Rectal smooth muscle tissue (tissue), 1 donor: ENCODE data around the gene CDS1.

Experiments
- H3K27ac ChIP-seq: one replicate; pipeline ENCODE4 v1.7.0; 2013; ENCODE audit warnings: low read depth, low read length, inconsistent platforms
- H3K27me3 ChIP-seq: one replicate; pipeline ENCODE4 v1.7.0; 2013; ENCODE audit warnings: low read length; ENCODE audit not compliant: control insufficient read depth, insufficient read depth
- H3K36me3 ChIP-seq: one replicate; pipeline ENCODE4 v1.7.0; 2013; ENCODE audit warnings: low read length; ENCODE audit not compliant: control insufficient read depth, insufficient read depth
- H3K4me1 ChIP-seq: one replicate; pipeline ENCODE4 v1.7.0; 2013; ENCODE audit warnings: low read length; ENCODE audit not compliant: control insufficient read depth, insufficient read depth
- H3K4me3 ChIP-seq: one replicate; pipeline ENCODE4 v1.7.0; 2013; ENCODE audit warnings: low read length
- H3K9ac ChIP-seq: one replicate; pipeline ENCODE4 v1.7.0; 2013; ENCODE audit warnings: low read length

CDS1 gene

DNA sequence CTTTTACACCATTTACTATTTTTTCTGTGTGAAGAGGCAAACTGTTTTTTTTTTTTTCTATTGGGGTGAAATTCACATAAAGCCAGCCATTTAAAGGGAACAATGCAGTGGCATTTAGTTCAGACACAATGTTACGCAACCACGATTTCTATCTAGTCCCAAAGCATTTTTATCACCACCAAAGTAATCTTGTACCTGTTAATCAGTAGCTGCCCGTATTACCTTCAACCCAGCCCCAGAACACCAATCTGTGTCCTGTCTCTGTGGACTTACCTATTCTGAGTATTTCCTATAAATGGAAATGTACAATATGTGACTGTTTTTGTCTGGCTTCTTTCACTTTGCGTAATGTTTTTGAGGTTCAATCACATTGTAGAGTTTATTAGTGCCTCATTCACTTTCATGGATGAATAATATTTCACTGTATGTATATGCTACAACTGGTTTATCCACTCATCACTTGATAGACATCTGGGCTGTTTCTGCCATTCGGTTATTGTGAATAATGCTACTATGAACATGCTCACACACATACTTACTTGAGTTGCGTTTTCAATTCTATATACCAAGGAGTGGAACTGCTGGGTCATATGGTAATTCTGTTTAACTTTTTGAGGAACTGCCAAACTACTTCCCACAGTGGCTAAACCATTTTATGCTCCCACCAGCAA lies 116.2 kb downstream of the CDS1 start:
- Histone ChIP-seq H3K4me1 (no peaks in the 10 kb centered on the region), H3K9ac (no peak overlapping the region), H3K4me3 (no peak overlapping the region), H3K27ac (no peak overlapping the region), H3K27me3 (no peaks in the 10 kb centered on the region), H3K36me3 (peaks cover 16% of the 10 kb centered on the region)
